Sigmoid colon (tissue), 4 donors: ENCODE results near the gene CAPRIN1.

Source experiments
- EP300 ChIP-seq, 4 donors: sonication (generic); formaldehyde crosslinking; IDR thresholded peaks; one replicate each; pipeline ENCODE4 v1.6.1; 2017; ENCODE audit warnings: antibody characterized with exemption in 4 of 4
- POLR2AphosphoS5 ChIP-seq, 4 donors: sonication (generic); formaldehyde crosslinking; IDR thresholded peaks; one replicate each; pipeline ENCODE4 v1.6.1; 2017; ENCODE audit warnings: antibody characterized with exemption in 4 of 4
- TF ChIP-seq, protein P1 (sequence below), 4 experiments: fragments of 450-650 bp in 3 of 4; fragments of 200-600 bp in 1 of 4; IDR thresholded peaks; one replicate each; pipeline ENCODE4 v1.5.1; 2016 to 2019; ENCODE audit warnings: antibody characterized with exemption in 4 of 4, mild to moderate bottlenecking in 3 of 4, moderate library complexity in 2 of 4

DNA sequence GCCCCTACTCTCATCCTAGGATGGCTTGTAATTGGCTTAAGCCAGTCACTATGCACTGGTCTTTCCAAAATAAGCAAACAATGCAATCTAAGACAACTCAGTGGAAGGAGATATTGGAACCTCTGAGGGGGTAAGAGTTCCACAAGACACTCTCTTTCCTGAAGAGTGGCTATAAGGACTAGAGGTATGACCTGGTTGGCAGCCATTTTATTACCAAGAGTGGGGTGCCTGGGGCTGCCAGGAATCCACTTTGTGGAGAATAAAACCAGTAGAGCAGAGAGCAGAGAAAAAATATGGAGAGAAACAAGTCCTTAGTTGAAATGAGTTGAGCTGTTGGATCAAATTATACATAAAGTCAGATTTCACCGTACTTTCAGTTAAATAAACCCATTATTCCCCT is 38.8 kb upstream of the CAPRIN1 start:
- TF ChIP-seq, protein P1, sequence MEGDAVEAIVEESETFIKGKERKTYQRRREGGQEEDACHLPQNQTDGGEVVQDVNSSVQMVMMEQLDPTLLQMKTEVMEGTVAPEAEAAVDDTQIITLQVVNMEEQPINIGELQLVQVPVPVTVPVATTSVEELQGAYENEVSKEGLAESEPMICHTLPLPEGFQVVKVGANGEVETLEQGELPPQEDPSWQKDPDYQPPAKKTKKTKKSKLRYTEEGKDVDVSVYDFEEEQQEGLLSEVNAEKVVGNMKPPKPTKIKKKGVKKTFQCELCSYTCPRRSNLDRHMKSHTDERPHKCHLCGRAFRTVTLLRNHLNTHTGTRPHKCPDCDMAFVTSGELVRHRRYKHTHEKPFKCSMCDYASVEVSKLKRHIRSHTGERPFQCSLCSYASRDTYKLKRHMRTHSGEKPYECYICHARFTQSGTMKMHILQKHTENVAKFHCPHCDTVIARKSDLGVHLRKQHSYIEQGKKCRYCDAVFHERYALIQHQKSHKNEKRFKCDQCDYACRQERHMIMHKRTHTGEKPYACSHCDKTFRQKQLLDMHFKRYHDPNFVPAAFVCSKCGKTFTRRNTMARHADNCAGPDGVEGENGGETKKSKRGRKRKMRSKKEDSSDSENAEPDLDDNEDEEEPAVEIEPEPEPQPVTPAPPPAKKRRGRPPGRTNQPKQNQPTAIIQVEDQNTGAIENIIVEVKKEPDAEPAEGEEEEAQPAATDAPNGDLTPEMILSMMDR (IDR thresholded peaks at IDR 0.05): no peak
- no peak for TF ChIP-seq EP300 (IDR thresholded peaks at IDR 0.05)
- no peak for TF ChIP-seq POLR2AphosphoS5 (IDR thresholded peaks at IDR 0.05)
